ENCODE results near the gene ATP8A1.
A peak's percentile ranks its signal among the peaks of the same experiment; 100 is the strongest.
"Not testable (repeated sequence)": the region's sequence is repeated elsewhere in the genome, so short reads cannot be mapped to it uniquely, and the experiment has no call there.

ATP8A1 gene

DNA sequence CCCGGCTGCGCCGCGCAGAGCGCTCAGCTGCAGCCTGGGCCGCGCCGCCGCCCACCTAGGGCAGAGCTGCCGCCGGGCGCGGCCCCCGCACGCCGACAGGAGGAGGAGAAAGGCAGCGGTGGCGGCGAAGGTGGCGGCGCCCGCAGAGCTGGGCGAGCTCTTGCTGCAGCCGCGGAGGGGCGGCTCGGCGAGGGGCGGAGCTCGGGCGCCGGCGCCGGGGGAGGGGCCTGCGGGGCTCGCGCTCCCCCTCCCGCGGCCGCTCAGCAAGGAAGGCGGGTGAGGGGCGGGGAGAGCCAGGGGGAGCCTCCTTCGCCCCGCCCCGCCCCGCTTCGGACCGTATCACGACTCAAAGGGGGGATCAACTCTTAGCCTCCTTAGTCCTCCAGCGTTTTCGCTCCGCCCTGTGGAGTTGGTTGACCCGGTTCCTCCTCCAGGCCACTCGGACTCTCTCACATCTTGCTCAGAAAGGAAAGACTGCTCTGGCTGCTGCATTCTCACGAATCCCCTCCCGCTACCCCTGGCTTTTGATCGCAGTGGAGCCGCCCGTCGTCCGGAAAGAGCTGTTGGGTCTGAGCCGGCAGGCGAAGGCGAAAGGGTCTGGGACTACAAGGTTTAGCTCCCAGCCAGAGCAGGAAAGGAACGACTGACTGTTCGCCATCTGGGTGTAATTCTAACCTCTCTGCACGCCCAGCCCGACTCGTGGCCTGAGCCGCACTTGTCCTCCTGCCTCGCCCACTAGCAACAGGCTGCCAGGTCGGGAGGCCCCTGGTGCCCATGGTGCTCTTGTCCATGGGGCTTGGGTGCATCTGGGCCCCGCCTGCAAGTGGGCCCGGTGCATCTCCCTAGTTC lies at the start of gene ATP8A1:
Gene ATP8A1 (minus strand): TSS at position 162 of the 849 bp plus-strand sequence. CDS start 232 bp downstream, outside the sequence.
- DNase-seq: peak; percentile 58

DNA sequence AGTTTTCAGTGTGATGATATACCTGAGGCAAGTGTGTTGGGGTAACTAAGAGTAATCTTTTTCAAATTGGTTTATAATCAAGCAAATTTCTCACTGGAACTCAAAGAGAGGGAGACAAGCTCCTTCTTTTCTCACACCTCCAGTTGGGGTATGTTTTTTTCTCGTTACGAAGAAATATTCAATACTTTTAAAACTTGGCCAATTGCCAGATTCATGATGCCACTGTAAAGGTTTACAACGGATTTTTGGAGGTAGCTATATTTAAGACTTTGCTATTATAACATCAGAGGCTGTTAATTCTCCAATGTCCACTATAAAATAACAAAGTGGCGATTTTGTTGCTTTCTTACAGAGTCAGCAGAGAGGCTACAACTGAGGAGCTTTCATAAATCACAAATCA lies 49.2 kb upstream of the ATP8A1 start:
- DNase-seq: no peak

DNA sequence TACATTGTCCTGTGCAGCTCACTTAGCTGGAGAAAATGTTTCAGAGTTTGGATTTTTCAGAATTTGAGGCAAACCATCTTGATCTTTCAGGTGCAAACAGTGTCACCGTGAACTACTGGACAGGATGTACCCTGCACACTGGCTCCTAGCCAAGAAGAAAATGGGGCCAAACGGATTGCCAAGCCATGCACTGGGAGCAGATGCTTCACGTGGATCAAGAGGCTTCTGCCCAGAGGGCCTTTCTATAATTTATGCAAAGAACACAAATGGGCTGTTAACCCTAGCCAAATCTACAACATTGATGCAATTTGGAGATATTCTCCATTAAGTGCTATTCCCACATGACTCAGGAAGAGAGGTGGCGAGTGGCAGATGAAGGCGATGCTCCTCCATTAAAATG lies 46.9 kb upstream of the ATP8A1 start:
- no peak for DNase-seq

DNA sequence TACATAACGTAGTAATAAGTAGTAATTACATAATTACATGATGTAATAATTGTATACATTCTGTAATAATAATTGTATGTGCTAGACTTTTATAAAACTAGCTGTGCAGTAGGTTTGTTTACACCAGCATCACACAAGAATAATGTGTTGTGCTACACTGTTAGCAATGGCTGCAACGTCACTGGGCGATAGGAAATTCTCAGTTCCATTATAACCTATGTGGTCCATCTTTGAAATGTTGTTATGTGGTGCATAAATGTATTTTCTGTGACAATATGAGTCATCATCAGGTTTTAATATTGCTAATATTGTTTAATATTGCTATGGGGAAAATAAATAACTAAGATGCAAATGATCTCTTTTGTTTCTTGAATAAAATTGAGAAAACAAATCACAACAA lies 46.0 kb upstream of the ATP8A1 start:
- no peak for DNase-seq

DNA sequence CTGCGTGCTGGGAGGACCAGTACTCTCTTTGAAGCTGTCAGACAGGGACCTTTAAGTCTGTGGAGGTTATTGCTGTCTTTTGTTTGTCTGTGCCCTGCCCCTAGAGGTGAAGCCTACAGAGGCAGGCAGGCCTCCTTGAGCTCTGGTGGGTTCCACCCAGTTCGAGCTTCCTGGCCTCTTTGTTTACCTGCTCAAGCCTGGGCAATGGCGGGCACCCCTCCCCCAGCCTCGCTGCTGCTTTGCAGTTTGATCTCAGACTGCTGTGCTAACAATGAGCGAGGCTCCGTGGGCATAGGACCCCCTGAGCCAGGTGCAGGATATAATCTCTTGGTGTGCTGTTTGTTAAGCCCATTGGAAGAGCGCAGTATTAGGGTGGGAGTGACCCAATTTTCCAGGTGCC lies 44.9 kb upstream of the ATP8A1 start:
- not testable (repeated sequence) for DNase-seq

DNA sequence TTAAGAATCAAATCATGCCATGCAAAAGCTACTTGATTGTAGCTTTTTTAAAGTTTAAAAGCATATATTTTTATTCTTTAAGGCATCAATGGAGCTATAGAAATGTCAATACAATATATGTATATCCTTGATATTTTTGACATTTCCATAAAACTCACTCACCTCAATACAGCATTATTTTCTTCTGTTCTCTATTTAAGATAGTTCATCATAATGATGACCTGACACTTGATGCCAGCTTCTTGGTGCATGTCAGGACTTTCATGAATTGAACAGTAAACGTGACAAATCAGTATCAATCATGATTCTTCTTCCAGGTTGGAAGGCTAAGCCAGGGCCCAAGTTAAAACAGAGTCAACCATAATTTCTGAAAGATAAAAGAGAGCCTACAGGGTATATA lies 33.6 kb upstream of the ATP8A1 start:
- no peak for DNase-seq

DNA sequence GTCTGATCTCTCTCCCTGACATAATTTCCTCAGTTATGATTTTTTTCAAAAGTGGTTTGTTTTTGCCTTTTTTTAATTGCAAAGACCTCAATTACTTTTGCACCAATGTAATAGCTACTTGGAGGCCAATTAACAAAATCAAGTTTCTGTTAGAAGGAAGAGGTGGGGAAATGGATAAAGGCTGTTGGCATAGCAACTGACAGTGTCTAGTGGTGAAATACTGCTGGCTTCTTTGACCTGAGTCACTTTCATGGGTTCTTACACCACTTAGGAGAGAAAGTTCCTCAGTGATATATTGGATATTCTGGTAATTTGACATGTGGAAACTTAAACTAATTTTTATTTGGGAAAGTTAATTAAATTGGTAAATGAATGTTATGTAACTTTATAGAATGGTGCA lies 26.5 kb upstream of the ATP8A1 start:
- DNase-seq: no peak

DNA sequence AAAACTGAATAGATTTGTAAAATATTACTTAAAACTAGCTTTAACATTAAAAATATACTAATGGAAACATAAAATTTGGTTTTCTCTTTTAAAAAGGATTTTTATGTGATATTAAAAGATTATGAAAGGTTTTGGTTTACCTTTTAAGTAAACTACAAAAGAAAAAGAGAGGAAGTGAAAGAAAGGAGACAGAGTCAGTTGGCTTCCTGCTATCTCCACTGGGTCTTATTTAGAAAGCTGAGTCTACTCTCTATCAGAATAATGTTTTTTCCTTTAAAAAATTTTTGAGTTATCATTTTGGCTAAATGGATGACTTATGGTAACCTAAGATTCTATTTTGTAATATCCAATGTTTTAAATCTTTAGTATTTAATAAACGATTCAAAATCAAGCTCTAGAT lies 21.6 kb upstream of the ATP8A1 start:
- DNase-seq: no peak

DNA sequence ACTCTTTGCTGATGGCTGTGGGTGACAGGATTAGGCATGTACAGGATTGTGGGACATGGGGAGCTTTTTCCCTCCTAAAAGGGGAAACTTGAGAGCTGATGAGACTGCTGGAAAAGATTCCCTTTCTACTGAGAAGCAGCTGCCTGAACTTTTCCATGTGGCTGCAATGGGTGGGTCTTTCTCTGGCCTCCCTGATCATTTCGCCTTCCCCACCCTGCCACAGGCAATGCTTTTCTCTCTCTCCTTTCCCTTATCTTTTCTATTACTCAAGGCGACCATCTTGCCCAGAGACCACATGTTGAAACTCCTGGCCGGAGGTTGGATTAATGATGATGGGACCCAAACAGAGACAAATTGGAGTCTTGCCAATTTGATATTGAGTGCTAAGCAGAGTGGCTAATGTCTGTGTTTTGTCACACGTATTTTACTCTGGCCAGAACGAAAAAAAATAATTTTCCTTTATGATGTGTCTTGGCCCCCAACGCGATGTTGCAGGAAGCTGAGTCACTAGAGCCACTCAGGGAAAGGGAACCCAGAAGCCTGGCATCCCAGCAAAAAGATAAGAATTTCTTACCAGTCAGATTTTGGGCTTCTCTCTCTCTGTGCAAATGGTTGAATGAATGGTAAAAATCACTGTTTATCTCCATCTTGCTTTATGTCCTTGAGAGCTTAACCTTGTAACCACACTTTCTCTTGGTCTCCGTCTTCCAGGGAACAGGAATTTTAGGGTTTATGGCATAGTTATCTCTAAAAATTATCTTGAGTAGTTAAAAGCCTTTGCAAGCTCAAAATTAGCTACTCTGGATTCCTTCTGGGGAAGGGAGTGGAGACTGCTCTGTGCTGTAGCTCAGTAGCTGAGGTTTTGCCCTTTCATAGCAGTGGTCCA lies 19.4 kb upstream of the ATP8A1 start:
- DNase-seq: no peak

DNA sequence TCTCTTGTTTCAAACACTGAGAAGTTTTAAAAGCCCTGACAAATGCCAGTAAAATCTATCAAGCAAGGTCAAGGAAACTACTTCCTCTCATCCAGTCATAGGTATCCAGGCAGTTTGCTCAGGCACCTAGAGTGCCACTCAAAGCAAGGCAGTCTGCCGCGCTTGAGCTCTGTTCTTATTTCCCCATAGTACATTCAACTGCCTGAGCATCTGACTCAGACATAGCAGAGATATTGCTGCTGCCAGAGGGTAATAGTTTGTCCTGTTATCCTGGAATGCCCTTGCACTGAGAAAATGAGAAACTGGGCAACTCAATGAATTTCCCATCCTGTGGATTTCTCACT lies 16.1 kb upstream of the ATP8A1 start:
- no peak for DNase-seq

DNA sequence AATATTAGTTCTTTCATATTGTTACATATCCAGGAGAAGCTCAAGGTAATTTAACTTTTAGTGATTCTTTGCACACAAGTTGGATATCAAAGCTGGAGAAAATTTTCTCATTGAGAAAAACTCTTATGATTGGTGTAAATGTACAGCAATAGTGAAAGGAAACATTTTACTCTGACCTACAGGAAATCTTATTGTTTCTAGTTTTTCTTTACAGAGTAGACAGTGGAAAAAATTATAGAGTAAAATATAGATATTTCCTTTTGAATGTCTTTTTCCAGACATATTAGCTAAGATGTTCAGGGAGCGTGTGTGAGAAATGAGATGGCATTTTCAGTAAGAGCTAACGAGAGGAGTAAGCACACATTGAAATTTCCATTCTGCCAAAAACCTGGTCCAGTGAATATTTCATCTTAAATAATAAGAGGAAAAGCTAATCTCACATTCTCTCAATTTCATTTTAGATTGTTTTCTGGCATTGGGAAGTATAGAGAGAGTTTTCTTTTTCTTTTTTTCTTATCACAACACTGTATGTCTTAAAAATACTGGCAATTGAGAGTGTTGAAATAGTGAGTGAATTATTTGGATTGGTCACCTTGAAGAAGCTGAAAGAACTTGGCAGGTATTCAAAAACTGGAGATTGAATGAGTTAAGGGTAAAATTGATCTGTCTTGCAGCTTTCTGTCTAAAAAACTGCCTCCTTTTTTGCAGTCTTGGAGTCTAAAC lies 15.6 kb upstream of the ATP8A1 start:
- no peak for DNase-seq

DNA sequence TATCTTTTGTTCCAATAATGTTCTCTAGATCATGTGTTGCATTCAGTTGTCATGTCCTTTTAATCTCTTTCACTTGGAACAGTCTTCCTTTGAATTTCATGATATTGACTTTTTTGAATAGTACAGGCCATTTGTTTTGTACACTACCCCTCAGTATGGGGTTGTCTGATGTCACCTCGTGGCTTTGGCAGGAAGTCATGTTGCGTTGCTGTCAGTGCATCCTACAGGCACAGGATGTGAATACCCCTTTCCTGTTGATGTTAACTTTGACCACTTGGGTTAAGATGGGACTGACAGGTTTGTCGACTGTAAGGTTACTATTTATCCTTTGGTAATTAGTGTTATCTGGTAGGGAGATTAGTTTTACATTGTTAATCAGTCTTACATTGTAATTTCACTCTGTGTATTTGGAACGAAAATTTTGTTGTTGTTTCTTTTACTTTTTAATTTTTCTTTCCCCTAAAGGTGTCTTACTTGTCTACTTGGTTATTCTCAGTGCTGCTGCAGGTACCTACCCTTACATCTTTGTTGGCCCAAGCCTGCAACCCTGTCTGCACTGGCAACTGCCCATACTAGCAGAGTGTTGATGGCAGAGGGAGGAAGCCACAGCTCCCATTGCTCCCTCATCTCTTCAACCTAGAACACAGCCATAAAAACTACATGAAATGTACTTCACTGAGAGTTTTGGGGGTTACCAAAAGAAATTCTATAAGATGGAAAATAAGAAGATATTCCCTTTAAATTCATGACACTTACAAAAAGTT lies 14.7 kb upstream of the ATP8A1 start:
- no peak for DNase-seq

DNA sequence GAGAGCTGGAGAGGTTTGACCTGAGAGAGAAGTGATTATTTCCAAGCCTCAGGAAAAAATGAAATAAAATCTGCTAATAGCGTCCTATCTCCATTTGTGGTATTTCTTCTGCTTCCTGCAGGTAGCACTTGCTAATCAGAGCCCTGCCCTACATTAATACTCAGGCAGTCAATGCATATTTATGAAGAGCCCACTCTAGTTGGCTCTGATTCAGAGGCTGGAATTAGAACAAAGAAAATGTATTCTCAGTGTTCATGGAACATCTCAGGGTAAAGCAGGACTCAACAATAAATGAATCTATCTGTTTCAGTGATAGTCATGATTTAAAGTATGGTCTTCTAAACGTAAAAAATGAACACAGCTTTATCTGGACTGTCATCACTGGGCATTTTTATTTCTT lies 1.4 kb upstream of the ATP8A1 start:
- no peak for DNase-seq

DNA sequence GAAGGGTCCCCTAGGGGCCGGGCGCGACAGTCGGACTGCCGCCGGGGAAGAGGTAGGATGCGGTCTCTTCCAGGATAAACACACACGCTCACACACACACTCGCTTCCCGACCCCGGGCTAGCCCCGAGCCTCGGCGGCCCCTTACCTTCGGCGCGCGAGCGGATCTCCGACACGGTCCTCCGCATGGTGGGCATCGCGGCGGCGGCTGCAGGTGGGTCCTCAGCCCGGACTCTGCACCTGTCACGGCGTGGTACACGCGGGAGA lies 294 bp downstream of the ATP8A1 start:
- no peak for DNase-seq

DNA sequence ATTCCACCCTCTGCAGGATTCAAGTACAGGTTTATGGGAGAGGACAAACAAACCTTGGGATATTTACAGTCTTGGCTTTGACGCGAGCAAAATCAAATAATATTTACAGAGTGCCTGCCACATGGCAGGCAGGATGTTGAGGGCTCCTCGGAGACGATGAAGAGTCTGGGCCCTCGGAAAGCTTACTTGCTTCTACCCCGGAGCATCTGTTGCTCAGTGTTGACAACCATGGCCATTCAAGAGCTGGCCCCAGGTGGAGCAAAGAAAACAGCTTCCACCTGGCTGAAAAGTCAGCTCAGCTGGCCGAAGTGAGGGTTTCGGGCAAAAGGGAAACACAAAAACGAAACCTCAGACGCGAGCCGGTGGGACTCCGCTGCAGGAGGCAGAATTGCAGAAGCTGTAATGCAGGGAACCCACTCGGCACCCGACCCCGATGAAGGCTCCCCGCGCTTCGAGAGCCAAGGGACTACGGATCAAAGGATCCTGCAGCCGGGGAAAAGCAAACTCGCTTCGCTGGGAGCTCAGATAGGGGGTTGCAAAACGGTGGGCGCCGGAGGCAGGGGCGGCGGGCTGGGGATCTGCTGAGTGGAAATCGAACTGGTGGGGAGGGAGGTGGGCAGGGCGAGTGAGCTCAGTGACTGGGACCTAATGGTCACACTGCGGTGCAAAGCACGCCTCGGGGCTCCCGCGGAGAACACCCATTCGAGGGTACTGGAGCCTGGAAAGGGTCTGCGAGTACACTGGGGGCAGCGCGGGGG lies 805 bp downstream of the ATP8A1 start:
- no peak for DNase-seq

DNA sequence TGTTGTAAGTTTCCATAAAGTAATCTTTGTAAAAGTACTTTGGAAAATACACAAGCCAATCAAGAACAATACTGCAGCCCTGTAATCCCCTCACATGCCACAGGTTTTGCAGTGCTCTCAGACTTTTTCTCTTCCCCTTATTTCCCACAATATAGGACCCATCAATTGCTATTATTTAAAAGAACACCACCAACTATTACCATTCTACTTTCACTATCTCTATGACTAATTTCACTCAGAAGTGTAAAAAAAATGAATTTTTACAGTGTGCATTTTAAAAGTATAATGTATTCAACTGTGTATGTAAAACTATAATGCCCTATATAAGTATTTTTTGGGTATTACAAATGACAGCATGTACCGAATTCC lies 1.7 kb downstream of the ATP8A1 start:
- no peak for DNase-seq

DNA sequence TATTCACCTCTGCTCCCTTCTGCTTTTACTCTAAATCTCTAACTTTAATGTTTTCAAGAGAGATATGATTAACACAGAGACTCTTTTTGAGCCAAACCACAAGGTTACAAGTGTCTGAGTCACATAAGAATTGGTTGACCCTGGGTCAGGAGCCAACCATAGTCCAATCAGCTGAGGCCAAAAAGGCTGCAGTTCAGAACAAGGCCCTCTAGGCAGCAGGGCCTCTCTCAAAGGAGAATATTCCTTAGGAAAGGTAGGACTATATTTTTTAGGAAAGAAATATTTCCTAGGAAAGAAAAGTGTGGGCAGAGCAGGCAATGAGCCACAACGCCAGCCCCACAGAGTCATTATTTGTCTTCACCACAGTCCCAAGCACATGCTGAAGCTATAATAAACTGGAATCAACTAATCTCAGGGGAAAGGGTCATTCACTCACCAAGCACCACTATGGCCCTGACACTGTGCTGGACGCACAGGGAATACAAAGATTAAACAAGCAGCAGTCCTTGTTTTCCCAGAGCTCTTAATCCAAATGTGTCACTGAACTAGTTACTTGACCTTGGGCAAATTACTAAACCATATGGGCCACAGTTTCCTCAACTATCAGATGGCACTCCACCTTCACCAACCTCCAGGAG lies 2.2 kb downstream of the ATP8A1 start:
- no peak for DNase-seq

DNA sequence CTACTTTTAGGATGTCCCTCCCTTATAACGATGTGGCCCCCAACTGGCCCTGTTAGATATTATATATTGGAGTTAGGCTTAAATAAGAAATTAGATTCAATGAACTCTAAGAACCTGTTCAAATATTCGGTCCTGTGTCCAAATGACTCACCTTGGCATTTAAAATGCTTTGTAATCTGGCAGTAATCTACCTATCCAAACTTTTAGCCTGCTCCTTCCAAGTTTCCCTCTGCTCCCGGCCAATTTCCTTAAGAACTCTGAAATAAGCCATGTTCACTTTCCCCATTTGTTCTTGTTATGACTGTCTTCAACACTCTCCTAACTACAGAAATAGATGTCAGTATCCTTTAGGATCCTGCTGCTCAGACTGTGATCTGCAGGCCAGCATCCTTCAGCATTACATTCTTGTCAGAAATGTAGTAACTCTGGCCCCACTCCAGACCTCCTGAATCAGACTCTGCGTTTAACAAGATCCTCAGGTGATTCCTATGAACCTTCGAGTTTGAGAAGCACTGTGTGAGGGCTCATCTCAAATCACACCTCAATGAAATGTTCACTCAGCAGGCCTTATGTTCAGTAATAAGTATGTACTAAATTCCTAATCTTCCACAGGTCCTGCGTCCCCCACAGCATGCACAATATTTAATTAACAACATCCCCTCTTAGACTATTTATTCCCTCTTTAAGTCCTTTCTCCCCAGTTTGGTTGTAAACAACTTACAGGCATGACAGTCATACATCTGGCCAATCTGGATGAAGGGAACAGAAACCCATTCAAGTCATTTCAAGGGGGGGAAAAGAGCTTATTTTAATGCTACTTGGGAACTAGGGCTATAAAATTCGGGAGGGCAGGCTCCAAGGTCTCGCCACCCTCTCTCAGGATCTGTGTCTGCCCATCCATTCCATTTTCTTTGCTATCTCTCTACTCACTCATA lies 3.0 kb downstream of the ATP8A1 start:
- DNase-seq: no peak

DNA sequence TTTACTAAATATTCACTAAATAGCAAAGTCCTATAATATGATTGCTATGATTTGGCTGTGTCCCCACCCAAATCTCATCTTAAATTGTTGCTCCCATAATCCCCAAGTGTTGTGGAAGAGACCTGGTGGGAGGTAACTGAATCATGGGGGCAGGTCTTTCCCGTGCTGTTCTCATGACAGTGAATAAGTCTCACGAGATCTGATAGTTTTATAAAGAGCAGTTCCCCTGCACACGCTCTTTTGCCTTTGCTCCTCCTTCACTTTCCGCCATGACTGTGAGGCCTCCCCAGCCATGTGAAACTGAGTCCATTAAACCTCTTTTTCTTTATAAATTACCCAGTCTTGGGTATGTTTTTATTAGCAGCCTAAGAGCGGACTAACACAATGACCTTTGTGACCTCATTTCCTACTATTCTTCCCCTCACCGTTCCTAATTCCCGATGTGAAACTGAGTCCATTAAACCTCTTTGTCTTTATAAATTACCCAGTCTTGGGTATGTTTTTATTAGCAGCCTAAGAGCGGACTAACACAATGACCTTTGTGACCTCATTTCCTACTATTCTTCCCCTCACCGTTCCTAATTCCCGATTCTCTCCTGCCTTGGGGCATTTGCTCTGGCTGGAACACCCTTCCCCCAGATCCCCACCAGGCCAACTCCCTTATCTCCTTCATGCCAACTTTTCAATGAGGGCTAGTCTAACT lies 4.2 kb downstream of the ATP8A1 start:
- DNase-seq: not testable (repeated sequence)

DNA sequence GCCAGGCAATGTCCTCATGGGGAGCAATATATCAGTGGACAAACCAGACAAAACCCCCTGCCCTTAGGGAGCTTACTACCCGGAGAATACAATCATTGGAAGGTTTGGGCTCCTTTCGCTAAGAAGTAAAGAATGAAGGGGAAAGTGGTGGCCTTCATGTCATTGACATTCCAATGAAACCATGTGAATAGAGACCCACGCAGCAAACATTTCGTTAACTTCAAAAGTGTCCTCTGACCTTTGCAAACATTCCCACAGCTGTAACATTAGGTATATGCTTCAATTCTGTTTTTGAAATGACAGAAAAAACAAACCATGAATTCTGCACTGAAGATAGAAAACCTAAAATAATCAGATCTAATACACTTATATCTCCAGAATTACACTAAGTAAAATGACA lies 7.0 kb downstream of the ATP8A1 start:
- DNase-seq: no peak

Data from DMS79 treated with DMSO at 0.1 percent for 48 hours (cell line).